K562 (cell line): ENCODE data around the gene PPIL1. TPM values are rescaled to one million over a fixed set of nuclear protein-coding genes. Genes with fewer than 3 reads are reported as not detected.

Source experiments
- ATAC-seq: fragments of 200-7000 bp; cut with Tn5 transposase; 3 replicates; pipeline ENCODE4 v1.9.1; 2020; ENCODE audit warnings: moderate library complexity
- BruUV-seq: library from RNA; stranded (reverse); fragments of 400-500 nt; replicated peaks from 2 replicates; lab custom pipeline; 2021; lab: Mats Ljungman, UMichigan
- CTCF ChIA-PET: fragments of 300-600 bp; formaldehyde crosslinking; extraction: SDS; loops from one replicate; lab custom pipeline; 2021; ENCODE audit warnings: low intra/inter-chr PET ratio; lab: Yijun Ruan, JAX
- POLR2A ChIA-PET: fragments of 300-600, 350-650 bp; sonication (Branson Sonifier 250); formaldehyde crosslinking; extraction: SDS; loops from one replicate; lab custom pipeline; 2021; ENCODE audit warnings: antibody characterized with exemption, inconsistent platforms; lab: Yijun Ruan, JAX
- DNase-seq, 4 experiments: peaks; one replicate each; pipeline versions ENCODE4 v3.0.0 to v3.0.0-alpha.2; 2011 to 2018; ENCODE audit warnings: low spot score in 3 of 4, mixed read lengths in 3 of 4; ENCODE audit errors: extremely low read depth in 1 of 4
- FAIRE-seq: peaks from 2 replicates; lab custom pipeline; 2011; peaks lifted over from hg19 to GRCh38; lab: Jason Lieb, UNC
- H2AFZ ChIP-seq: 2 replicates; pipeline ENCODE4 v1.6.0; 2011; ENCODE audit warnings: low read depth, low read length, control low read depth, inconsistent platforms
- H3K27ac ChIP-seq: fragments of 200-600 bp; 3 replicates; pipeline ENCODE4 v1.8.0; 2011; ENCODE audit warnings: low read depth, mild to moderate bottlenecking, control low read depth, inconsistent platforms, low read length, moderate library complexity, mixed read lengths; ENCODE audit errors: extremely low read depth
- H3K27me3 ChIP-seq, 2 experiments: fragments of 300-600 bp in 1 of 2; 2 replicates in 1 of 2; 3 replicates in 1 of 2; pipeline versions ENCODE4 v1.6.0 to v1.8.0; 2011; ENCODE audit warnings: inconsistent platforms in 2 of 2, low read length in 2 of 2, mild to moderate bottlenecking in 1 of 2, mixed read lengths in 1 of 2, moderate library complexity in 1 of 2; ENCODE audit not compliant: control insufficient read depth in 2 of 2, insufficient read depth in 2 of 2
- H3K36me3 ChIP-seq: fragments of 300-600 bp; 3 replicates; pipeline ENCODE4 v1.8.0; 2011; ENCODE audit warnings: mild to moderate bottlenecking, low read length, inconsistent platforms; ENCODE audit not compliant: control insufficient read depth, insufficient read depth
- H3K4me1 ChIP-seq, 2 experiments: fragments of 200-600 bp in 1 of 2; replicated peaks in 1 of 2; 2 replicates in 1 of 2; 3 replicates in 1 of 2; pipeline versions ENCODE4 v1.5.1 to v1.8.0; 2011; ENCODE audit warnings: inconsistent platforms in 2 of 2, low read length in 2 of 2, mild to moderate bottlenecking in 1 of 2, mixed read lengths in 1 of 2, moderate library complexity in 1 of 2; ENCODE audit not compliant: control insufficient read depth in 2 of 2, insufficient read depth in 2 of 2
- H3K4me2 ChIP-seq: 2 replicates; pipeline ENCODE4 v1.6.1; 2011; ENCODE audit warnings: low read length, control low read depth, inconsistent platforms, mixed read lengths; ENCODE audit not compliant: insufficient read depth
- H3K4me3 ChIP-seq: fragments of 200-600 bp; sonication (generic), shearing (Covaris generic); 2 replicates; pipeline ENCODE4 v1.5.1; 2016; ENCODE audit warnings: control low read depth, inconsistent platforms
- H3K79me2 ChIP-seq: fragments of 200-600 bp; 3 replicates; pipeline ENCODE4 v1.8.0; 2011; ENCODE audit warnings: low read length, inconsistent platforms; ENCODE audit not compliant: control insufficient read depth, insufficient read depth
- H3K9ac ChIP-seq, 2 experiments: 2 replicates each; pipeline versions ENCODE4 v1.6.0 to v1.6.1; 2011; ENCODE audit warnings: low read depth in 2 of 2, low read length in 2 of 2, control low read depth in 1 of 2, inconsistent platforms in 1 of 2, mild to moderate bottlenecking in 1 of 2, mixed read lengths in 1 of 2; ENCODE audit not compliant: insufficient read depth in 1 of 2
- H3K9me1 ChIP-seq: one replicate; pipeline ENCODE4 v1.6.0; 2011; ENCODE audit warnings: inconsistent platforms, mild to moderate bottlenecking, low read length, moderate library complexity; ENCODE audit not compliant: control insufficient read depth, insufficient read depth
- H3K9me3 ChIP-seq: replicated peaks from 2 replicates; pipeline ENCODE4 v1.5.1; 2011; ENCODE audit warnings: low read depth, low read length, inconsistent platforms; ENCODE audit not compliant: control insufficient read depth, insufficient read depth
- H4K20me1 ChIP-seq: replicated peaks from 2 replicates; pipeline ENCODE4 v1.6.1; 2011; ENCODE audit warnings: low read length, inconsistent platforms, mixed read lengths; ENCODE audit not compliant: control insufficient read depth, insufficient read depth
- BHLHE40 ChIP-seq: IDR thresholded peaks from 2 replicates; pipeline ENCODE4 v1.6.1; 2011; ENCODE audit warnings: low read length, improper control_type of control experiment
- CBFA2T2 ChIP-seq: fragments of 450-650 bp; conservative IDR thresholded peaks from 2 replicates; pipeline ENCODE4 v1.6.1; 2017; ENCODE audit warnings: mild to moderate bottlenecking
- CBFA2T3 ChIP-seq: fragments of 450-650 bp; IDR thresholded peaks from 2 replicates; pipeline ENCODE4 v1.6.1; 2017
- CHD7 ChIP-seq: fragments of 200-600 bp; sonication (generic); IDR thresholded peaks from one replicate; pipeline ENCODE4 v1.6.1; 2012; ENCODE audit warnings: mild to moderate bottlenecking, low read depth, low read length, inconsistent platforms
- EP400 ChIP-seq: fragments of 450-650 bp; IDR thresholded peaks from 2 replicates; pipeline ENCODE4 v1.6.1; 2017; ENCODE audit warnings: antibody characterized with exemption, mild to moderate bottlenecking, moderate library complexity
- KLF1 ChIP-seq: fragments of 450-650 bp; IDR thresholded peaks from 2 replicates; pipeline ENCODE4 v1.6.1; 2016; ENCODE audit warnings: missing genetic modification characterization, missing compliant biosample characterization
- MEIS2 ChIP-seq: fragments of 450-650 bp; IDR thresholded peaks from 2 replicates; pipeline ENCODE4 v1.6.1; 2014; ENCODE audit warnings: mild to moderate bottlenecking; ENCODE audit not compliant: partially characterized antibody
- PYGO2 ChIP-seq: fragments of 450-650 bp; IDR thresholded peaks from 2 replicates; pipeline ENCODE4 v1.6.1; 2016; ENCODE audit warnings: mild to moderate bottlenecking, missing genetic modification characterization, moderate library complexity, missing compliant biosample characterization
- RNF2 ChIP-seq: sonication (generic); IDR thresholded peaks from 2 replicates; pipeline ENCODE4 v1.6.1; 2016
- ZNF764 ChIP-seq: fragments of 250-450 bp; sonication (Bioruptor Pico); IDR thresholded peaks from 2 replicates; pipeline ENCODE4 v1.4.0; 2020; ENCODE audit warnings: low read depth, mild to moderate bottlenecking, moderate library complexity
- ZNF780A ChIP-seq: fragments of 250-450 bp; sonication (Bioruptor Pico); IDR thresholded peaks from 2 replicates; pipeline ENCODE4 v1.5.0; 2021; ENCODE audit warnings: mild to moderate bottlenecking
- WGBS: fragments of 100-300 bp; shearing (Covaris generic); methylation state at CpG from one replicate; pipeline ENCODE4 v1.1.6; 2016; ENCODE audit warnings: low coverage, mixed read lengths; ENCODE audit not compliant: insufficient coverage; ENCODE audit errors: missing lambda C conversion rate; 5-methylcytosine and 5-hydroxymethylcytosine counted together
- in situ Hi-C: fragments of 300-500 bp; cut with MboI; formaldehyde crosslinking; loops from 4 replicates; pipeline ENCODE4 v1.15.0; 2018; ENCODE audit warnings: inconsistent platforms, mixed read lengths
- intact Hi-C: fragments of 100-400 bp; cut with micrococcal nuclease; formaldehyde crosslinking; loops from 2 replicates; pipeline ENCODE4 v1.14.2; 2022
- polyA plus RNA-seq, 8 experiments: library from polyadenylated mRNA; depleted of rRNA in 4 of 8; stranded (reverse) in 5 of 8; unstranded in 3 of 8; fragments of >200 nt; fragmentation: Nextera tagmentation in 2 of 8; fragmentation: Illumina TruSeq in 1 of 8; extraction: Ambion mirVana in 2 of 8; extraction: Trizol in 1 of 8; gene quantifications; 2 replicates each; pipeline versions ENCODE4 v1.2.1 to v1.2.3, GENCODE V29; 2011 to 2014; ENCODE audit warnings: inconsistent platforms in 1 of 8, missing spikeins in 1 of 8
- total RNA-seq, 7 experiments: library from RNA; depleted of rRNA in 6 of 7; stranded (reverse); fragments of >200 nt in 6 of 7; fragmentation: Illumina TruSeq in 2 of 7; extraction: Trizol in 2 of 7; gene quantifications; 2 replicates each; pipeline versions ENCODE4 v1.2.1 to v1.2.3, GENCODE V29; 2011 to 2021; ENCODE audit warnings: low replicate concordance in 1 of 7

PPIL1 gene
- total and polyA plus RNA-seq, 9 of the 15 experiments (the other 6 are each of a cell fraction or from before 2014, with no cell fraction given) = 65.8 to 205 (median 130) TPM

DNA sequence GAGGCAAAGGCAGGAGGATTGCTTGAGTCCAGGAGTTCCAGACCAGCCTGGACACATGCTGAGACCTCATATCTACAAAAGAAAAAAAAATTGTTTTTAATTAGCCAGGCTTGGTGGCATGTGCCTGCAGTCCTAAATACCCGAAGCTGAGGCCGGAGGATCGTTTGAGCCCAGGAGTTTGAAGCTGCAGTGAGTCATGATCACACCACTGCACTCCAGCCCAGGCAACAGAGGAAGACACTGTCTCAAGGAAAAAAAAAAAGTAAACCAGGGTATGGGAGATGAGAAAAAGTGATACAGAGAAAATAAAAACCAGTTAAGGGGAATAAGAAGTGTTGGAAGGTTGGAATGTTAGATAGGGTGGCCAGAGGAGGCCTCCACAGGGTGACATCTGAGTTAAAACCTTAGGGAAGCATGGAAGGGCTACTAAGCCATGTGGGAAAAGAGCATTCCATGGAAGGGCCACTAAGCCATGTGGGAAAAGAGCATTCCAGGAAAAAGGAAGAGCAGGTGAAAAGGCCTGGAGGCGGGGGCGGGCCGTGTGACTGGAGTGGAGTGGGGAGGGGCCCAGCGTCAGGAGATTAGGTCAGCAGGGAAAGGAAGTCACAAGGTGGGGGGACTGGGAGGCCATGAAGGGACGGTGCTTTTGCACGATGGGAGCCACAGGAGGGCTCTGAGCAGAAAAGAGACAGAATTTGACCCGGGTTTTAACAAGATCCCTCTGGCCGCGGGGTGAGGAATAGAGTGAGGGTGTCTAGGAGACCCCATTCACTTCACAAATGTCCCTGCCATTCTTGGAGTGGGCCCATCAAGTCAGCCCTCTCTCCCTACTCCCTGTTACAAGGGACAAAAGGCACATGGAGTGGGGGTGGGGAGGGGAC is 53.7 kb downstream of the PPIL1 start:
- H4K20me1 ChIP-seq = no peaks in the 10 kb centered on the region
- H3K4me3 ChIP-seq = no peak overlapping the region
- H3K36me3 ChIP-seq = no peaks in the 10 kb centered on the region
- FAIRE-seq (peak; percentile 85), DNase-seq (peak; percentile 83 to 87 (median 84)), ATAC-seq (peak; percentile 85)
- no peaks in the 10 kb centered on the region for H3K9me1 ChIP-seq
- peak overlapping the region; percentile 40 for H3K4me2 ChIP-seq
- no peaks in the 10 kb centered on the region for H3K79me2 ChIP-seq
- no TSS peak for BruUV-seq
- peak overlapping the region; percentile 80 for H3K27ac ChIP-seq
- intact Hi-C loops = no loop called here
- WGBS = 4% methylated on average over 12 of the region's 12 CpGs
- peak overlapping the region; percentile 93 for H2AFZ ChIP-seq
- in situ Hi-C loops = no loop called here
- peaks cover 24 to 50% of the 10 kb centered on the region in 2 experiments for H3K4me1 ChIP-seq
- H3K27me3 ChIP-seq = no peaks in the 10 kb centered on the region; a peak in 1 of 5 replicates
- H3K9ac ChIP-seq = peak overlapping the region; percentile 3 to 51; a peak in 3 of 4 replicates
- H3K9me3 ChIP-seq = no peaks in the 10 kb centered on the region
- POLR2A ChIA-PET = interaction anchor here (1.2 to 2.0 kb wide), 3 partner anchors 9 to 220 kb away, joined by 3 to 7 read pairs (median 6); no protein-coding TSS in a partner anchor
- CTCF ChIA-PET = interaction anchor here (0.6 kb wide), 1 partner anchor 201 kb away, joined by 3 read pairs; no protein-coding TSS in a partner anchor
- TF ChIP-seq ZNF764 (CRISPR knock-in tag) = no peak
- peak; percentile 79 for TF ChIP-seq EP400
- TF ChIP-seq ZNF780A (CRISPR knock-in tag) = no peak
- TF ChIP-seq BHLHE40 = peak; percentile 40; the same call in 1 of the 2 replicates
- TF ChIP-seq RNF2 = no peak
- TF ChIP-seq CBFA2T3 = no peak; the same call in 1 of the 2 replicates
- no peak for TF ChIP-seq CBFA2T2
- TF ChIP-seq MEIS2 = no peak
- no peak for TF ChIP-seq CHD7
- peak; percentile 23; the same call in 1 of the 2 replicates for TF ChIP-seq PYGO2 (tag)
- no peak for TF ChIP-seq KLF1 (tag)
